Measurements from ENCODE around the gene MINDY1.

The MINDY1 gene, protein sequence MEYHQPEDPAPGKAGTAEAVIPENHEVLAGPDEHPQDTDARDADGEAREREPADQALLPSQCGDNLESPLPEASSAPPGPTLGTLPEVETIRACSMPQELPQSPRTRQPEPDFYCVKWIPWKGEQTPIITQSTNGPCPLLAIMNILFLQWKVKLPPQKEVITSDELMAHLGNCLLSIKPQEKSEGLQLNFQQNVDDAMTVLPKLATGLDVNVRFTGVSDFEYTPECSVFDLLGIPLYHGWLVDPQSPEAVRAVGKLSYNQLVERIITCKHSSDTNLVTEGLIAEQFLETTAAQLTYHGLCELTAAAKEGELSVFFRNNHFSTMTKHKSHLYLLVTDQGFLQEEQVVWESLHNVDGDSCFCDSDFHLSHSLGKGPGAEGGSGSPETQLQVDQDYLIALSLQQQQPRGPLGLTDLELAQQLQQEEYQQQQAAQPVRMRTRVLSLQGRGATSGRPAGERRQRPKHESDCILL

DNA sequence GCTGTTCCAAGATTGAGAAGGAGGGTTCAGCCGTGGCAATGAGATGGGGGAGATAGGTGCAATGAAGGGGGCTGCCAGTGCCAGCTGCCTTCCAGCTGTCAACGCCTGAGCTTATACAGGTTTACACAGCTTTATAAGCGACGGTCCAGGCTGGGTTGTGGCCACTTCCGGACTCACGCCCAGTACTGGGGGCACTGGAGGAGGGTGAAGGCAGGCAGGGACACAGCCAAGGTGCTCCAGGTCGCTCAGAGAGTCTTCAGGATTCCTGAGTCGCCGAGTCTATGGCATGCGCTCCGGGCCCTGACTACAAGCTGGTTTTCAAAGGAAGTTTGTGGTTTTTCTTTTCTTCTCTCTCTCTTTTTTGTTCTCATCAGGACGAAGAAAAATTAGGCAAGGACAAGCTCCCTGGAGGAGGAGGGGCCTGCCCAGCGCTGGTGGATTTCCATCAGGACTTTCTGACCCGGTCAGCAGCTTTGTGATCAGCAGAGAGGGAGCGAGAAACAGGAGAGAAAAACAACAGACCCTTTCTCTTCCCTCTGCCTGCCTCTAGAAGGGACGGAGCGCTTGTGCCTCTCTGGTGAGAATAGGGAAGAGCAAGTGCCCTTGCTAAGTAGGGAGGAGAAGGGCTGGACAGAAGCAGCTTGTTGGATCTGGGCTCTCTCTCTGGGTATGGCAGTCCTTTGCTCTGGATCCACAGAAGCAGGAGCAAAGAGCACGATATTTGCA is at the start of gene MINDY1:
Gene MINDY1 (minus strand): TSS at position 576 of the 726 bp plus-strand sequence. CDS start 4,285 bp downstream, outside the sequence.
- DNase-seq: peak; percentile 71 to 76

DNA sequence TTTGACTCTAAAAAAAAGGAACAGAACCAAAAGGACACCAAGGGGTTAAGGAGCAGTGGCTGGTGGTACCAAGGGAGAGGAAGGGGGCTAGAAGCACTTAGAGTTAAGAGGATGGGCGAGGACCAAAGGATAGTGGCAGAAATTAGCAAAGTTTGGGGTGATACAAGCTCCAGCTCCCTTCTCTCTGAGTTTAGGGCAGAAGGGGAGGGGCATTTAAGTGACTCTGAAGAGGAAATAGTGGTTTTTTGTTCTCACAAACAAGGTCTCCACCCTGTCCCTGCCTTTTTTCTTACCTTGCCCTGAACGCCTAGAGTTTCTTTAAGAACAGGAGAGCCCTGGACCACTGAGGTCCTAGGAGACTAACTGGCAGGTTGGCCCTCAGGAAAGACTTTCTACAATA is 49.4 kb upstream of the MINDY1 start:
- DNase-seq: no peak

DNA sequence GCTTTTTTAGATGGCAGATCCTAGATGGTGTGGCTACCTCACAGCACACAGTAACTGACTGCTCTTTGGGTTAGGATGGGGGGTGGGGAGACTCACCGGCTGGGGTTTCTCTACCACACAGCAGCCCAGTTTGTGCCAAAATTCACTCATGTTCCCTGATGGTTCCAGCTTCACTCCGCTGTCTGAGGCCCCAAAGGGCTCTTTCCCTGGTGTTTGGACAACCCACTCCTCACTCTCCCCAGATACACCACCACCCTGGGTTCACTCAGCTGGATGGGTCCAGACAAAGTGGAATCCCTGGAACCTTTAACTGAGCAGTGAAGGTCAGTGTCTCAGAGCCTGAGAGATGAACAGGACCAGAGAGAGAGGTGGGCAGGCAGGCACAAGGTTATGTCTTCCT is 48.9 kb upstream of the MINDY1 start:
- no peak for DNase-seq

DNA sequence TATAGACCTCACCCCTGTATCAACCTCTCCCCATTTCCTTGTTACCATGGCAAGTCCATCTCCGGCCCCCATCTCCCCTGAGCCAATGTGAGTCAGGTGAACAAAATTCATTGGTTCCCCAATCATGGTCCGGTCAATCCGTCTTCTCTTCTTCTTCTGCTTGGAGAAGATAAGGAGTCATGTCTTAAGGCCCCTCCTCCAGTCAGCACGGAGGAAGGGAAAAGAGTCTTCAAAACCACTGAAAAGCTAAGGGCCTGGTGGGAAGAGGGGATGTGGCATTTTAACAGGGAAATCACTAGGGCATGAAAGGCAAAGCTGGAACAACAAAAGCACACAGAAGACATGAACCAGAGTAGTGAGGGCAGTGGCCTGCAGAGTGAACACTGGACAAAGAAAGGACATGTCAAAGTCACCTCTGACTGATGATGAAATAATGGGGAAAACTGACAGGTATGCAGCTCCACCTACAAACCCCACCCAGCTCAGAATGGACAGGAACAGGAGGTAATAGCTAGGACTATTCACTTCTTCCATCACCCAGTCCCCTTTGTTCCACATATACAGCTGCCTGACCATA is 48.4 kb upstream of the MINDY1 start:
- no peak for DNase-seq

DNA sequence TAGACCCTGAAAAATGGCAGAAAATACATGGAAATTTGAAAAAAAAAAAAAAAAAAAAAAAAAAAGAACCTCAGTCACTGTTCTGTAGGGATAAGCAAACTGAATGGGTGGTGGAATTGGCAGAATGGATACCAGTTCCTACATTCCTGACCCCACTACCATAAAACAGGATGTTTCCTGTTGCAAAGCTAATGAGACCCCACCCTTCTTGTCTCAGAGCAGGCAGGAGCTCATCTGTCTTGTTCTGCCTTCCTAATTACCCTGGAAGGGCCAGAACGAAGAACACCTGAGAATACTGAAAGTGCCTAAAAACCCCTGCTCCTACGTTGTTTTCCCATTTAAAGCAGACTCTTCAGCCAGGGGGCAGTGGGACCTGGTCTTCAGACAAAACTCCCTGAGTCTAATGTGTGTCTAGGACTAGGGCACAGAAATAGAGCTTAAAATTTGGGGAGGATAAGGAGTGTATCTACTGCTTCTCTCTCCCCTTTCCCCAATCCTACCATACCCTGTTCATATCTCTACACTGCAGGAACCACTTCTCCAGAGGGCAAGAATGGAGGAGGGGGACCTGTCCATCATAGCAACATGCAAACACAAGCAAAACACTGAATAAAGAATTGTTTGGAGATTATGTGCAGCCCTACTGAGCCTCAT is 44.8 kb upstream of the MINDY1 start:
- no peak for DNase-seq

DNA sequence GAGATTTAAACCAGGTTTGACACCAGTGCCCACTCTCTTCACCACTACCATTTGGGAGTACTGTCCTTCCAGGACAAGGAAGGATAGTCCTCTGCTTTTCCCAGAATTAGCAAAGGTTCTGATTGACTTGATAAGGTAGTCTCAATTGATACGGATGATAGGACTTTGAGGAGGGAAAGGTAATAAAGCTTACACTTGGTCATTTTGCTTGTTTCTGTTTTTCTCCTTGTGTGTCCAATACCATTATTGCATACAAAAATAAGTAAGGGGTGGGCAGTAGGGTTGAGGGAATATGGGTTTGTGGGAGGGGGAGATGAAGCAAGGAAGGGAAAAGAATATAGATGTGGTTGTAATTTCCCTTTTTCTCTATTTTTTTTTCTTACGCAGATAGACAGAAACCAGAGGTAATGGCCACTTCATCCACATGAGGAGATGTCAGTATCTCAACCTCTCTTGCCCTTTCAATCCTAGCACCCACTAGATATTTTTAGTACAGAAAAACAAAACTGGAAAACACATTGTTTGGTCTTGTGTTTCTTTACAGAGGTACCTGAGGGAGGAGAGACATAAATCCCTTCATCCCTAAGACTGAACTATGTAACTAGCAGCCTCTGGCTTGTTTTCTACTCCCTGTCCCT is 43.5 kb upstream of the MINDY1 start:
- no peak for DNase-seq

DNA sequence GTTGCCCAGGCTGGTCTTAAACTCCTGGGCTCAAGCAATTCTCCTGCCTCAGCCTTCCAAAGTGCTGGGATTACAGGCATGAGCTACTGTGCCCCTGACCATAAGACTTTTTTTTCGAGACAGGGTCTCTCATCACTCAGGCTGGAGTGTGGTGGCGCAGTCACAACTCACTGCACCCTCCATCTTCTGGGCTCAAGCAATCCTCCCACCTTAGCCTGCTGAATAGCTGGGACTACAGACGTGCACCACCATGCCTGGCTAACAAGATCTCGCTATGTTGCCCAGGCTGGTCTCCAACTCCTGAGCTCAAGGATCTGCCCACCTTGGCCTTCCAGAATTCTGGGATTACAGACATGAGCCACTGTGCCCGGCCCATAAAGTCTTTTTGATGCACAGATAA is 42.8 kb upstream of the MINDY1 start:
- no peak for DNase-seq

DNA sequence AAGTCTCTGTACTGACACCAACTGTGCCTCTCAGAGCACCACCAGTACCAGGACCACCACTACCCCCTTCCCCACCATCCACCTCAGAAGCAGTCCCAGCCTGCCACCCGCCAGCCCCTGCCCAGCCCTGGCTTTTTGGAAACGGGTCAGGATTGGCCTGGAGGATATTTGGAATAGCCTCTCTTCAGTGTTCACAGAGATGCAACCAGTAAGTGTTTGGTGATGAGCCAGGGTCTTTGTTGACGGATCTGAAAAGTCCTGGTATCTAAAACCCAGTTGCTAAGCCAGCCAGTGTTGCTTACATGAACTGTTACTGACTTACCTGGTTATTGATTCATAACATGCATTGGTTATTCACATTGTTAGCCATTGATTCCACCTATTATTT is 41.9 kb upstream of the MINDY1 start:
- no peak for DNase-seq

DNA sequence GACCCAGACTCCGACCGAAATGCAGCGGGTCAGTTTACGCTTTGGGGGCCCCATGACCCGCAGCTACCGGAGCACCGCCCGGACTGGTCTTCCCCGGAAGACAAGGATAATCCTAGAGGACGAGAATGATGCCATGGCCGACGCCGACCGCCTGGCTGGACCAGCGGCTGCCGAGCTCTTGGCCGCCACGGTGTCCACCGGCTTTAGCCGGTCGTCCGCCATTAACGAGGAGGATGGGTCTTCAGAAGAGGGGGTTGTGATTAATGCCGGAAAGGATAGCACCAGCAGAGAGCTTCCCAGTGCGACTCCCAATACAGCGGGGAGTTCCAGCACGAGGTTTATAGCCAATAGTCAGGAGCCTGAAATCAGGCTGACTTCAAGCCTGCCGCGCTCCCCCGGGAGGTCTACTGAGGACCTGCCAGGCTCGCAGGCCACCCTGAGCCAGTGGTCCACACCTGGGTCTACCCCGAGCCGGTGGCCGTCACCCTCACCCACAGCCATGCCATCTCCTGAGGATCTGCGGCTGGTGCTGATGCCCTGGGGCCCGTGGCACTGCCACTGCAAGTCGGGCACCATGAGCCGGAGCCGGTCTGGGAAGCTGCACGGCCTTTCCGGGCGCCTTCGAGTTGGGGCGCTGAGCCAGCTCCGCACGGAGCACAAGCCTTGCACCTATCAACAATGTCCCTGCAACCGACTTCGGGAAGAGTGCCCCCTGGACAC is 41.4 kb upstream of the MINDY1 start:
- DNase-seq: peak; percentile 45 to 68

DNA sequence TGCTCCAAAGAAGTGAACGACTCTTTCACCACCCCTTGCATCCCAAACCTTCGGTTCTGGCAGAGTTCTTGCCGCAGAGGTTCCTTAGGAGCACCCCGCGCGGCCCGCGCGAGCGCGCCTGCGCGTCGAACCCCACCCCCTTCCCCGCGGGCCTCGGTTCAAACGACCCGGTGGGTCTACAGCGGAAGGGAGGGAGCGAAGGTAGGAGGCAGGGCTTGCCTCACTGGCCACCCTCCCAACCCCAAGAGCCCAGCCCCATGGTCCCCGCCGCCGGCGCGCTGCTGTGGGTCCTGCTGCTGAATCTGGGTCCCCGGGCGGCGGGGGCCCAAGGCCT is 40.9 kb upstream of the MINDY1 start, which contains the start of gene C1orf56:
Gene C1orf56 (plus strand): TSS at position 161 of the 334 bp plus-strand sequence. CDS start 97 bp downstream, at position 258.
- DNase-seq: peak; percentile 68 to 74

DNA sequence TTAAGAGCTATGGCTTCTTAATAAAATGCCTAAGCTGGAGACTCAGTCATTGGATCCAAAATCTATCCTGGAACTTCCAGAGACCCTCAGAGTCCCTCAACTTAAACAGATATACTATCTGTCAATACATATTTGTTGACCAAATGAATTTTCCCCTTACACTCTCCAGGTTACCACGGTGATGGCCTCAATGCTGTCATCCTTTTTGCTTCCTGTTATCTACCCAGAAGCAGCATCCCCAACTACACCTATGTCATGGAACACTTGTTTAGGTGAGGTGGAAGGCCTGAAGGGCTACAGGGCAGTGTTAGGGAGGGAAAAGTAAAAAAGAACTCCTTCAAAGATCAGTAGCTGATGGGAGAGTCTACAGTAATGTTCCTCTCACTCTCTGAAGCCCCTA is 36.5 kb upstream of the MINDY1 start:
- no peak for DNase-seq

DNA sequence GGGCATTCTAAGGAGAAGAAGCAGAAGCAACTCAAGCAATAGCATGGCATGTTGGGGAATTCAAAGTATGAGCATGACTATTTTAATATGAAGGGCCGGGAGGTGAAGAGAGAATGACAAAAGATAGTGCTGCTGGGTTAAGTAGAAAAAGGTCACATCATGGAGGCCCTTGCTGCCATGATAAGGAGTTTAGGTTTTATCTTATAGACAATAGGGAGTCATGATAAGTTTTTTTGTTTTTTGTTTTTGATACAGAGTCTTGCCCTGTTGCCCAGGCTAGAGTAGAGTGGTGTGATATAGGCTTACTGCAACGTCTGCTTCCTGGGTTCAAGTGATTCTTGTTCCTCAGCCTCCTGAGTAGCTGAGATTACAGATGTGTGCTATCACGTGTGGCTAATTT is 32.8 kb upstream of the MINDY1 start:
- no peak for DNase-seq

DNA sequence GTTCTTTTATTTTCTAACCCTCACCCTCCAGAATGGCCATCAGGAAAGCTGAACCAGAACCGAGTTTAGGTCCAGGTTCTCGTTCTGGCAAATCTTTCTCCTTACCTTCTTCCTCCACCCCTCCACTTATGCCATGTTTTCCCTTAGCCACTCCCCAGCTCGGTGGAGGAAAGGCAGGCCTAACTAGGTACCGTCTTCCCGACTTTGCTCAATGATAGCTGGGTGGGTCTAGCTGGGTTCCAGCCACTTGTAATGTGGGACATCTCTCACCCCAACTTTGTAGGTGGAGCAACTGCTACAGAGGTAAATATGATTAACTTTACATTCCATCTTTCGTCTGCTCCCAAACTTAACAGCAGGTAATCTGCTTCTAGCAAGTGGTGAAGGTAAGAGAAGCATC is 30.3 kb upstream of the MINDY1 start:
- DNase-seq: no peak

DNA sequence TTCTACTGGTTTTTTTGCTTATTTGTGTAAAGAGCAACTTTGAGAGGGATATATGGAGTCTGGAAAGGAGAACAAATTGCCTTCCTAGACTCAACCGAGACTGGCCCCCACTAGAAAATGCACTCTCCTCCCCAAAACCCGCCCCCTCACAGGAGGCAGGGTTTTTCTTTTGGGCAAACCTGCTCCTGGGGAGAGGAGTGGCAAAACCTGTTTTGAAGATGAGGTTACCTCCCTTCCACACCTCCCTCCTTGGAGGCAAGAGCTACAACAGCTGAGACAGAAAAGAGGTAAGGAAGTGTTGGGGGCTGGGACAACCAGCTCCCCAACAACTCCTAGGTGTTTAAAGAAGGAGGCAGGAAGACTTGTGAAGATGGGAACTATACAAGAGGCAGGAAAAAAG is 29.7 kb upstream of the MINDY1 start, which contains the start of gene BNIPL:
Gene BNIPL (plus strand): TSS at position 231 of the 400 bp plus-strand sequence. CDS start 140 bp downstream, at position 371.
- DNase-seq: no peak

DNA sequence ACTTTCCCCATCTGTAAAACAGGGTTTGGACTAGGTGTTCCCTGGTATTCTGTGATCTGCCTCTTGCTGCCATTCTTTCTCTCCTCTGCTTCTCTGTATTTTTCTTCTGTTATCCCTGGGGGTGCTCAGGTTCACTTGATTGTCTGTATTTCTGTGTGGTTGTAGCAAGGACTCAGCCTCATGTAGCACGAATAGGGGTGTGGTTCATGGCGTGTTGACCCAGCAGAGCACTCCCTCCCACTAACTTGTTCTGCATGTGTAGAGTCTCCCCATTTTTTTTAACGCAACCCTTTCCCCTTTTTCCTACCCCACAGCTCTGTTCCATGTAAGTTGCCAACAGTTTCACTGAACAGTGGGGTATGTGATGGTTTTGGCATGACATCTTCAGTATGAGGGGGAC is 28.5 kb upstream of the MINDY1 start:
- no peak for DNase-seq

DNA sequence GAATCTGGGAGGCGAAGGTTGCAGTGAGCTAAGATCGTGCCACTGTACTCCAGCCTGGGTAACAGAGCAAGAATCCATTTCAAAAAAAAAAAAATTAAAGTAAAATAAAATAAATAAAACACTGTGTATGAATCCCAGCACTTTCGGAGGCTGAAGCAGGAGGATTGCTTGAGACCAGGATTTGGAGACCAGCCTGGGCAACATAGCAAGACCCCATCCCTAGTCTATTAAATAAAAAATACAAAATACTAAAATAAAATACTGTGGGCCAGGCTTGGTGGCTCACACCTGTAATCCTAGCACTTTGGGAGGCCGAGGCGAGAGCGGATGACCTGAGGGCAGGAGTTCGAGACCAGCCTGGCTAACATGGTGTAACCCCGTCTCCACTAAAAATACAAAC is 25.5 kb upstream of the MINDY1 start:
- DNase-seq: no peak

DNA sequence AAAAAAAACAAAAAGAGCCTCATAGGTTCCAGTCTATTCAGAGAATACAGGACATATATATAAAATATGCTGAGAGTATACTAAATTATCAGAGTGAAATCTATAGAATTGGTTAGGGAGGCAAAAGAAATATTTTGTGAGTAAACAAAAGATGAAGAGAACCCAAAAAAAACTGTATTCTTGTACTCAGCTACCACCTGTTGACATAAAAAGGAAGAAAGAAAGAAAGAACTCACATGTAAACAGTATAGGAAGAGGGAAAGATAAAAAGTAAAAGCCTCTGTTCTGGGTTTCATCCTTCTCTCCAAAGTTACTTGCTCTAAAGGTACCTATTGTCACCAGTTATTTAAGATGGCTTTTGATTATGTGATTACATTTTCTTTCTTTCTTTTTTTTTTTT is 19.8 kb upstream of the MINDY1 start:
- no peak for DNase-seq

DNA sequence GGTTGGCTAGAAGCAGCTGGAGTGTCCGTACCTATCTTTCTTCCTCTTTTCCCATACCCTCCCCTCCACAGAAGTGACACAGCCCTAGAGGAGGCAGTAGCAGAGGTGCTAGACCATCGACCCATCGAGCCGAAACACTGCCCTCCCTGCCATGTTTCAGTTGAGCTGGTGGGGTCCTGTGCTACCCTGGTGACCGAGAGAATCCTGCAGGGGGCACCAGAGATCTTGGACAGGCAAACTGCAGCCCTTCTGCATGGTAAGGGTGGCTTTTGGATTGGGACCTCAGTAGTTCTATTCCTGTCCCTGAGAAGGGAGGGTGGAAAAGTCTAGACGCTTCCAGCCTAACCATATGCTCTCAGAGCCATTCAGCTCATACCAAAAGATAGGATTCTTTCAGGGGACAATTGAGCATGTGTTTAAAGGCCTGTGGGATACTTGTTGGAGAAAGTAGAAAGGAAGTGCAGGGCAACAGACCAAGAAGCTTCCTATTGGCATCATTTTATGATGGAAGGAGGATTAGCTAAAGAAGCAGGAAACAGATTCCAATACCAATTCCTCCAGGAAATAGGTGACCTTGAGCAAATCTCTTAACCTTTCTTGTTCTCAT is 17.9 kb upstream of the MINDY1 start:
- peak; percentile 44 to 62 for DNase-seq

DNA sequence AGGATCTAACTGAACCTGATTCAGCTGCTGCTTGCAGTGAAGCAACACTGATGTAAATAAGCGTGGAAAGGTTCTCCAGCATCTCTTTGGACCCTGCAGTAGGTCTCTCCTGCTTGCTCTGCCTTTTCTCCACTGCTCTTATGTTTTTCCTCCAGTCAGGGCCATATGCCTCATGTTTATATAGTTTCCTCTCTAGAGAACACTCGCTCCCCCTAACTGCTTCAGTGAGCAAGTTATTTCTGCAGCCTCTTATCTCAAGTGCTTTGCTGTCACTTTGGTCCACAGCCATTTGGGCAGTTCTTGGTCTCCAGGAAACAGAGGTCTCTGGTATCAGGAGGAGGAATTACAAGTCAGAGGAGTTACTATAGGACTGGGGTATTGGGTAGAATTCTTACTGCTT is 6.8 kb upstream of the MINDY1 start:
- peak in 1 of 2 experiments; percentile 79 for DNase-seq

DNA sequence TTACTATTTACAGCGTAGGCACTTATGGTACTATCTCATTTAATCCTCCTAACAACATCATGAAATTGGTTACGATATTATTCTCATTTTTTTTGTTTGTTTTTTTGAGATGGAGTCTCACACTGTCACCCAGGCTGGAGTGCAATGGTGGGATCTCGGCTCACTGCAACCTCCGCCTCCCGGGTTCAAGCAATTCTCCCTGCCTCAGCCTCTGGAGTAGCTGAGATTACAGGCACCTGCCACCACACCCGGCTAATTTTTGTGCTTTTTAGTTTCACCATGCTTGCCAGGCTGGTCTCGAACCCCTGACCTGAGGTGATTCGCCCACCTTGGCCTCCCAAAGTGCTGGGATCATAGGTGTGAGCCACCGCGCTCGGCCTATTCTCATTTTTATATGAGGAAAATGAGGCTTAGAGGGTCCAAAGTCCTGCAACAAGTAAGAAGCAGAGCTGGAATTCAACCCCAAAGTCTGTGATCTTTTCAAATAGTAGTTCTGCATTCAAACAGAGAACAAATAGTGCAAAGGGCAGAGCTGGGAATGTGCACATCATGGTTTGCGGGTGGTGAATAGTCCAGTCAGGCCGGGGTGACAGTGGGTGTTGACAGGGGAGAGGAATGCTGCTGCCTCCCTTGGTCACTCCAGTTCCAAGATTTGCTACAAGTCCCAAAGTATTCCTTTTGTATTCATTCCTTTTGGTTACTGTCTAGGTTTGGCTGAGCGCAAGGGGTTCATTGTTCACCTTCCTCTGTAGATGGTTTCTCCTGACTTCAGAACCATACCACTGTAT is 6.2 kb upstream of the MINDY1 start:
- no peak for DNase-seq

All from NCI-H187 (cell line).